NCI-H1436 (cell line): ENCODE measurements around the gene PRICKLE4.

ENCODE experiments used
- DNase-seq: peaks from one replicate; lab custom pipeline; 2025; lab: John Stamatoyannopoulos, UW

Gene PRICKLE4

GRCh38 chr6:41780551-41781365 lies at the start of gene PRICKLE4:
TSS of gene PRICKLE4 (plus strand) at chr6:41780782. CDS start at chr6:41783474, 2,692 bp downstream.
- DNase-seq = no peak

- DNase-seq = no peak
These were observed 49.0 kb upstream of the PRICKLE4 start for GRCh38 chr6:41731561-41732086.

- DNase-seq = no peak
These were observed 48.4 kb upstream of the PRICKLE4 start for GRCh38 chr6:41732149-41732548.

- no peak for DNase-seq
These were observed 47.8 kb upstream of the PRICKLE4 start for GRCh38 chr6:41732591-41733359.

GRCh38 chr6:41733360-41733706 lies 47.2 kb upstream of the PRICKLE4 start:
- no peak for DNase-seq

GRCh38 chr6:41733707-41734665 lies 46.6 kb upstream of the PRICKLE4 start:
- DNase-seq = peak; percentile 44

- DNase-seq = peak; percentile 38
These were observed 45.7 kb upstream of the PRICKLE4 start for GRCh38 chr6:41734666-41735426.

- DNase-seq = peak; percentile 83
These were observed 45.0 kb upstream of the PRICKLE4 start, which contains the start of gene TFEB for GRCh38 chr6:41735427-41736185. TSS of gene TFEB (minus strand) at chr6:41735608. CDS start at chr6:41691213, 44,395 bp downstream.

- no peak for DNase-seq
These were observed 44.3 kb upstream of the PRICKLE4 start for GRCh38 chr6:41736186-41736733.

- no peak for DNase-seq
These were observed 43.6 kb upstream of the PRICKLE4 start for GRCh38 chr6:41736800-41737555.

- DNase-seq = no peak
These were observed 42.9 kb upstream of the PRICKLE4 start for GRCh38 chr6:41737591-41738130.

GRCh38 chr6:41739041-41739440 lies 41.5 kb upstream of the PRICKLE4 start:
- no peak for DNase-seq

GRCh38 chr6:41740366-41741162 lies 40.0 kb upstream of the PRICKLE4 start:
- no peak for DNase-seq

GRCh38 chr6:41741625-41742490 lies 38.7 kb upstream of the PRICKLE4 start:
- no peak for DNase-seq

- DNase-seq = no peak
These were observed 37.0 kb upstream of the PRICKLE4 start for GRCh38 chr6:41743406-41744235.

GRCh38 chr6:41744236-41744787 lies 36.3 kb upstream of the PRICKLE4 start:
- DNase-seq = no peak
